GM18498 (cell line): Measurements from ENCODE around the gene FAM107B.
"Not testable (repeated sequence)": the region's sequence is repeated elsewhere in the genome, so short reads cannot be mapped to it uniquely, and the experiment has no call there.

Source experiments
- ATAC-seq: cut with Tn5 transposase; IDR thresholded peaks from one replicate; pipeline ENCODE4 v1.9.1; 2021; ENCODE audit warnings: mild to moderate bottlenecking, moderate library complexity; ENCODE audit not compliant: unreplicated experiment

The FAM107B gene

DNA sequence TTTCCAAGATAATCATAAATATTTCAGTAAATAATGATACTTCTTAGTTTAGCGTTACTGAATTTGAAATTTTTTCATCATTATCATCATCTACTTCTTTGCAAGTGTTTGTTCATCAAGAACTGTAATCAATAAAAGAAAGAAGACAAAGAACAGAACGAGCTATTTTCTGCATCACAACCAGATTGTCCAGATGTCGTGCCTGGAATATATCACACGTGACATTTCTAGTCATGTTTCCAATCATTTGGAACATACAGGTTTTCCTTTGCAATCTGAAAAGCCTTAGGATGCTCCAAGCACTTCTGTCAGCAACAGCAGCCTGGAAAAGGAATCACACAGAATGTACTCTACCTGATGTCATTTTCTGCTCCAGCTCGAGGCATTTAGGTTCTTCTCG lies 107.4 kb downstream of the FAM107B start:
- no peak for ATAC-seq

DNA sequence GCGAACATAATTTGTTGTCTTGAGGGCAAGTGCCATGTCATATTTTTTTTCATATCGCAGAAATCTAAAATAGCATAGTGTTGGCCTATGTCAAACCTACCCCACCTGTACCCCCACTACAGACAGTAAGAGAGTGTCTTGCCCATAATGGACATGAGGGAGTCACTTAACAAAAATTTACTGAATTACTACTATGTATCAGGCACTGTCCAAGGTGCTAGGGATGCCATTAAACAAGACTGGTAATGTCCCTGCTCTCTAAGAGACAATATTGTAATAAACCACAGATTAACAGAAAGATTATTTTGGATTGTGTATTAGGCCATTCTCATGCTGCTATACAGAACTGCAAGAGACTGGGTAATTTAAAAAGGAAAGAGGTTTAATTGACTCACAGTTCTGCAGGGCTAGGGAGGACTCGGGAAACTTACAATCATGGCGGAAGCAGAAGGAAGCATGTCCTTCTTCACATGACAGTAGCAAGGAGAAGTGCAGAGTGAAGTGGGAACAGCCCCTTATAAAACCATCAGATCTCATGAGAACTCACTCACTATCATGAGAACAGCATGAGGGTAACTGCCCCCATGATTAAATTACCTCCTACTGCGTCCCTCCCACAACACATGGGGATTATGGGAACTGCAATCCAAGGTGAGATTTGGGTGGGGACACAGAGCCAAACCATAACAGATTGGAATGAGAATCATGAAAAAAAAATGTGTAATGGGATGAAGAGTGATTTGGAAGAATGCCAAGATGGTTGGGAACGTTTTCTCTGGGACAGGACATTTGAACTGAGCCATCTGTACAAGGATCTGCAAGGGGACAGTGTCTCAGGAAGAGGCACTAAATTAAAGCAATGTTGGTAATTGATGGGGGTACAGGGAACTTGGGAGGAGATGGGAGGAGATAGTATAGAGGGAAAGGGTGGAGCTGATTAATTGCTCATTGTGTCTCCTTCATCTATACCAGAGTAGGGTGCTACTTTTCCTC lies 108.5 kb downstream of the FAM107B start:
- no peak for ATAC-seq

DNA sequence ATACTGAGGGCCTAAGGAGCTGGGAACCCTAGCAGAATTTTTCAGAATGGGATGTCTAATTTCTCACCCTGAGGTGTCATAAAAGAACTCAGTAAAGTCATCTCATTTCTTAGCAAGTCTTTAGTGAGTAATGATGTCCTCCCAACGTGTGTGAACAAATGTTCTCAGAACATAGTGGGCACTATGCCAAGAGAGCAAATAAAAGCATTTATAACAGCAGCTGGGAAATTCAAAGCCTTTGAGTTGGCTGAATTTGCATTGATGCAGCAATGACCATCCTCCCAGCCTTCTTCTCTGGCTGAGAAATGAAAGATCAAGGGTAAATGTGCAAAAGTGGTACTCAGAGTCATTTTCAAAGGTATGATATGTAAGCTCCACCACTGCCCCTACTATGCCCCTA lies 109.4 kb downstream of the FAM107B start:
- ATAC-seq, result no peak

DNA sequence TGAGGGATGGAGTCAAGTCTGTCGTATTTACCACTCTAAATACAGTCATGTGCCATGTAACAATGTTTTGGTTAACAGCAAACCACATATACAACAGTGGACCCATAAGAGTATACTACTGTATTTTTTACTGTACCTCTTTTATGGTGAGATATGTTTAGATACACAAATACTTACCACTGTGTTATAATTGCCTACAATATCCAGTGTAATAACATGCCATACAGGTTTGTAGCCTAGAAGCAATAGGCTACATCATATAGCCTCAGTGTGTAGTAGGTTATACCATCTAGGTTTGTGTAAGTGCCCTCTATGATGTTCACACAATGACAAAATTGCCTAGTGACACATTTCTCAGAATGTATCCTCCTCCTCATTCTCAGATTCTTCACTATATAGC lies 110.4 kb downstream of the FAM107B start:
- ATAC-seq, result no peak

DNA sequence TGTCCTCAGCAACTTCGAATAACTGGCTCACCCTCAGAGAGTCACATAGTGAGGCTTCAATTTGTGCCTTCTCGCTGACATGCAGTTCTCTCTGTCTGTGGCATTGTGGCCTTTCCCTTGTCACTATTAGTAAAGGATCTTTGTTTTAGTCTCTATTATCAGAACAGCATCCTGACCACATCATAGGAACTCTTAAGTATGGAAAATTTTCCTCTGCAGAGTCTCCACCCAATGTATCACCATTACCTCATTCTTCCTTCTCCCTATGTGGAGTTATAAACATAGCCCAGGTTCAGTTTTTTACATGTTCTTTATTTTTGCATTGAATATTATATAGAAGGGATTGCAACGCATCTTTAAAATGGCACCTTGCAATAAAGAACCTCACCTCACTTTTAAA lies 112.9 kb downstream of the FAM107B start:
- ATAC-seq, result no peak

DNA sequence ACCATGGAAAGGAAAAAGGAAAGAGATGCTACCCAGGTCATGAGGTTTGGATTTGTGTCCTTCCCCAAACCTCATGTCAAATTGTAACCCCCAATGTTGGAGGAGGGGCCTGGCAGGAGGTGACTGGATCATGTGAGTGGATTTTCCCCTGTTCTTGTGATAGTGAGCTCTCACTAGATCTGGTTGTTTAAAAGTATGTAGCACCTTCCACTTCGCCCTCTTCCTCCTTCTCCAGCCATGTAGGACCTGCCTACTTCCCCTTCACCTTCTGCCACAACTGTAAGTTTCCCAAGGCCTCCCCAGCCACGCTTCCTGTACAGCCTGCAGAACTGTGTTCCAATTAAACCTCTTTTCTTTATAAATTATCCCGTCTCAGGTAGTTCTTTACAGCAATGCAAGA lies 113.9 kb downstream of the FAM107B start:
- ATAC-seq, result no peak

DNA sequence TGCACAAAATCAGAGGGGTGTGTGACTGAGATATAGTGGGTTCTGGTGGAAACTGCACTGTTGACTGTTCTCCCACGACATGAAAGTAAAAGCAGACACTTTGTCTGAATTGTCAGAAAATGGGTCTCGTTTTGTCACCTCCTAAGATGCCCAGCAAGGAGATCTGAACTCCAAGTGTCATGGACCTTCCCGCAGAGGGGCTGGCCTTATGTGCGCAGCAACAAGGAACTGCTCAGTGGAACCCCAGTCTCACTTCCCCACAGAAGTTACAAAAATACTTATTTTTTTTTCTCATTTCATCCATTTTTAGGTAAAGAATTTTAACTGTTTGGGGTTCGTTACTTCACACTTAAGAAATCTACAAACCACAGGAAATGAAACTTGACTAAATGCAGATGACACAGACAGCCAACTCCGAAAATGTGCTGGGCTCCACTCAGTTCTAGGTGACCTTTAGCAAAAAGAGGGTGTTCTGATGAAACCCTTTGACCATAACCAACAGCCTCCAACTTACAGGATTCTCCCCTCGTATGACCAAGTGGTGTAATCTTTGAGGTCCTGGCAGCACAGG lies 115.0 kb downstream of the FAM107B start:
- peak; percentile 93 for ATAC-seq

DNA sequence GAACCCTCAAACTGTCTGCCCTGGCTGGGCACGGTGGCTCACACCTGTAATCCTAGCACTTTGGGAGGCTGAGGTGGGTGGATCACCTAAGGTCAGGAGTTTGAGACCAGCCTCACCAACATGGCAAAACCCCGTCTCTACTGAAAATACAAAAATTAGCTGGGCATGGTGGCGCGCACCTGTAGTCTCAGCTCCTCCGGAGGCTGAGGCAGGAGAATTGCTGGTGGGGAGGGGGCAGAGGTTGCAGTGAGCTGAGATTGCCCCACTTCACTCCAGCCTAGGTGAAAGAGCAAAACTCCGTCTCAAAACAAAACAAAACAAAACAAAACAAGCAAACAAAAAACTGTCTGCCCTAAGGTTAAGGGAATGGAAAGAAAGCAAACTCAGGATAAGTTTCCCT lies 115.6 kb downstream of the FAM107B start:
- not testable (repeated sequence) for ATAC-seq

DNA sequence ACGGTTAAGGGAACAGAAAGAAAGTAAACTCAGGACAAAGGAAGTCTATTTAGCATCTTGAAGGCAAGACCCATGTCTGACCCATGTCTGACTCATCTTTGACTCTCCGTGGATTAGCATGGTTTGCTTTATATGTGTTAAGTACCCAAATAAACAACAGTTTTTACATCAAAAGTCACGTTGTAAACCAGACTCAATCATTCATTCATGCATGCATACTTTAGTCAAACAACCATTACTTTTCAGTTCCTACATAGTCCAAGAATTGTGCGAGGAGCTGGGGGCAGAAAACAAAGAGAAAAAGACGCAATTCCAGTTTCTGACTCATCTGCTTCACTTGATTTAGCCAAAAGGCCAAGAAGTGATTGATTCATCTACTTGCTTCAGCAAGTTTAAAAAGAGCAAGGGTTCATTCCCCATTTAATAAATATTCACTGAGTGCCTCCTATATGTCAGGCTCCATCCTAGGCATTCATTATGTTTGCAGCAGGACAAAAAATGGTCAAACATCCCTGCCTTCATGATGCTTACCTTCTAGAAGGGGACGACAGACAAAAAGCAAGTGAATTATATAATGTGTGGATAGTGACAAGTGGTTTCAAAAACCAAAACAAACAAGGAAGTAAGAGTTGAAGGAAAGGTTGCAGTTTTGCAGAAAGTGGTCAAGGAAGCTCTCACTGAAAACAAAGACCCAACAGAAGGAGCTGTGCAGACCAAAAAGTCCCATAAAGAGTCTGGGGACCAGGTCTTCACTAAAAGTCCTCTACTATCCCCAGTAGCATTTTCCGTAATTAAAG lies 116.2 kb downstream of the FAM107B start:
- ATAC-seq, result no peak

DNA sequence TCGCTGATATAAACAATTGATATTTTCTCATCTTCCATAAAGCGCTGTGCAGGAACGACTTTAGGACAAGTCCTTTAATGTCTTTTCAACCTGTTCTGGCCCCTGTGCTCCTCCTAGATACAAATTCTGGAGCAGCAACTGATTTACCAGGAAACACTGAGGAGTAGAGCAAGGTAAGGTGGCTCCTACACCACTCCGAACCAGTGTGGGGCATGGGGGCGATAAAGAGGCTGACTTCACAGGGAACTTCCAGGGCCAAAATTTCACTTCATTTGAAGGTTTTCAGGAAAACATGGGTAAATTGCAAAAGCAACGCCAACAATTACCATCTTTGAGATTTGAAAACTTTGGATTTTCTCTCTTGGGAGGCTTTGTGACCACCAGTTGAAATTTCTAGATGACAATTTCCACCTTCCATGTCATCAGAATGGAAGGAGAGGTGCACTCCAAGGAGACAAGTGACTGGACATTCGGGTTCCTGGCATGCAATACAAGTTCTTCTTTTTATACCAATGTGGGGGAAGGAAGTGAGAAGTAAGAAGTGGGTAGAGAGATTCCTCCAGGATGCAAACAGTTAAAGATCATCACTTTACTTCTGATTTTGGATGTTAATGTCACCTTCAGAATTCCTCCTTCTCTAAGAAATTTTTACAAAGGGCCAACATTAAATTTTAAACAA lies 118.5 kb downstream of the FAM107B start:
- no peak for ATAC-seq

DNA sequence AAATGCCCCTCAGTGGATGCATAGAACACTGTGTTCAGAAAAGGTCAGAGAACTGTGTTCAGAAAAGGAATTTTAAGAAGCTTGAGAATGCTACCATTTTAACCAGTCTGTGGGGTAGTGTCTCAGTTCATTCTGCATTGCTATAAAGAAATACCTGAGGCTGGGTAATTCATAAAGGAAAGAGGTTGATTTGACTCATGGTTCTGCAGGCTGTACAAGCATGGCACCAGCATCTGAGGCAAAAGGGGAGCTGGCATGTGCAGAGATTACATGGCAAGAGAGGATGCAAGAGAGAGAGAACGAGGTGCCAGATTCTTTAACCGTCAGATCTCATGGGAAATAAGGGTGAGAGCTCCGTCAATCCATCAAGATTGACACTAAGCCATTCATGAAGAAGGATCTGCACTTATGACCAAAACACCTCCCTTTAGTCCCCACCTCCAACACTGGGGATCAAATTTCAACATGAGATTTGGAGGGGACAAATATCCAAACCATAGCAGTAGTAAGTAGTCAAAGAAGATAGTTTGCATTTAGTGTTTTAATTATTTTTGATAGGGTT lies 119.8 kb downstream of the FAM107B start:
- no peak for ATAC-seq

DNA sequence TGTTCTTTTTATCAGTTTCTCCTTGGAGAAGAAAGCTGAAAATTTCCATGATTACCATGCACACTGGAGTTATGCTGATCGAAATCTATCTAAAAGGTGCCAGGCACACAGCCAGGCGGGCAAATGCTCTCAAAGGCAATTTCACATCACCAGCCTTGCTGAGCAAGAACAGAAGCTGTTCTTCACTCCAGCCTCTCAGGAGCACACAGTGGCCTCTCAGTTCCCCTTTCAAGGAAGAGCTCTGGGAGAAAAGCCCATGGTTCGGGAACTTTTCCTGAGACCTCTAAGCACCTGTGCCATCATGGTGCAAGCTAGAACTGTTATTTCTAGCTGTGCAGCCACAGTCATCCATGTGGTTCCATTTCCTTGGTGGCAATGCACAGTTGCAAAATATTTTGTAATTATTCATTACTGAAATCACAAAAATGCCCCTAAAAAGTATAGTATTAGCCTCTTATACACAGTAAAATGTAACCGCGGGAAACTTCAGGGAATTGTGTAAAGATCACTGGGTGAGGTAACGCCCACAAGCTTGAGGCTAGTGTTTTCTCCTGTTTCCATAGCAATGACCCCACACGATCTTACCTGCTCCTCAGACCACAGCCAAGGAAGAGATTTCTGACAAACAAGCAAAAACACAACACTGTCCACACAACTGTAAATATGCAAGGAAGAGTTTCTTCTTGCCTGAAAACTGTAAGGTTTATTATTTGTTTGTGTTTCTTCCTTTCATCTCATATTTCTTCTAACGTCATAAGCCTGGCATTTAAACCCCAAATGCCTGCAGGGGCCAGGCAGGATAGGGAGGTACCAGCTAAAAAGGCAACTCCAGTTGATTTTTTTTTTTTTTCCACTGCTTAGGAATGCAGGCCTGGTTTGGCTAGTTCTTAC lies 121.2 kb downstream of the FAM107B start:
- ATAC-seq, result no peak

DNA sequence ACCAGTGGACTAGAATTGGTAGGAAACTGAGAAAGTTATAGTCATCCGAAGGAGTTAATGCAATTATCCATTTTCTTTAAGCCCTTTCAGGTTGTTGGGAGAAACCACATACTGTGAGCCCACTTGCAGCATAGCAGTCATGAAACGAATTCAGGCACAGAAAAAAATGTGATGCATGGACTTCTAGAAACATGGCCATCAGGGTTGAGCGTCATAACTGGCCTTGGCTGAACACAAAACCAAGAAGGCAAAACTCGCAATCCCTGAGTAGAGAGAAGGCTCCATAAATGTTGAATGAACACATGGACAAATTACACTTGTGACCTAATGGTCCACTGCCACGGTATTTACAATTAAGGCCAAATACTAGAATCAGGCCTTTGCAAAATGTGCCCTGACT lies 121.9 kb downstream of the FAM107B start:
- no peak for ATAC-seq

DNA sequence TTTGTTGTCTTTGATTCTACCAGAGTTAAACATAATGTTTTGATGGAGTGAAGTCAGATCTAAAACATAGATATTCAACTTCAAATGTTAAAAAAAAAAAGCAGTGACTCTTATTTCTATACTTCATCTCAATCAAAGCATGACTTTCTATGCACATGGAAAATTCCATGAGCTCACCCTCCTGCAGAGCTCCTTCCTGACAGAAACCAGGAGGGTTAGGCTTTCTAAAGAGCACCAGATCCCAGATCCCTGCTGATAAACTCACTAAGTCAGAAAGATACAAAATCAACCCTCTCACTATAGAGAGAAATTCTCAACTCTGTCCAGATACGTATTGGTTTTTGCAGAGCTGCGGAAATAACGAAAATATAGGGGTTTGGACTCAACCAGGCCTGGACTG lies 122.6 kb downstream of the FAM107B start:
- no peak for ATAC-seq

DNA sequence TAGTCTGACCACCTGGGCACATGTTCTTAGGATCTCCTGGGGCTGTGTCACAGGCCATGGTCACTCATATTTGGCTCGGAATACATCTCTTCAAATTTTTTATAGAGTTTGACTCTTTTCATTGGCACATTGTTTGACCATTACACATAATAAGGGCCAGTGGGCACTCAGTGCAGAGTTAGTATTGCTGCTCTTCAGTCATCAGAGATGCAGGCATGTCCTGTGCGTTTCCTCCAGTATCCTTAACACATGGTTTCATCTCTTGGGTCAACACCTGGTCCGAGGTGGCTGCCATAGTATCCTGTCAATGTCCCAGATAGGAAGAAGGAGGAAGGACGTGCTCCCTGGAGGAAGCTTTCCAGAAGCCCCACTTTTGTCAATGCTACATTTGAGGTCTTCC lies 125.0 kb downstream of the FAM107B start:
- no peak for ATAC-seq

DNA sequence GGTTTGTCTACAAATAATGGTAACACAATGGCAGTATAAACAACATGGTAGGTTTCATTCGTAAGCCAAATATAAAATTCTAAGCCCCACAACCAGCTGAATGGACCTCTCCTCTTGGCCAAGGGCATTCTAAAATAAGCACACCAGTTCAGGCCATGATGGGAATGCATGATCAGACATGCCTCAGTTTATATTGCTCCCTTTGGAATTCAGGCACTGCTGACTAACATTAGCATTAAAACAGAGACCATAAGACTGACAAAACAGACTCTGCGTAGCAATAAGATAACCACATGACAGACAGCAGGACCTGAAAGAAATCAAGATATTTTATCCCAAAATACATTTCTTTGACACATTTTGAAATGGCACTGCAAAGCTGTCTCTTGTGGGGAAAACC lies 125.8 kb downstream of the FAM107B start:
- ATAC-seq, result no peak

DNA sequence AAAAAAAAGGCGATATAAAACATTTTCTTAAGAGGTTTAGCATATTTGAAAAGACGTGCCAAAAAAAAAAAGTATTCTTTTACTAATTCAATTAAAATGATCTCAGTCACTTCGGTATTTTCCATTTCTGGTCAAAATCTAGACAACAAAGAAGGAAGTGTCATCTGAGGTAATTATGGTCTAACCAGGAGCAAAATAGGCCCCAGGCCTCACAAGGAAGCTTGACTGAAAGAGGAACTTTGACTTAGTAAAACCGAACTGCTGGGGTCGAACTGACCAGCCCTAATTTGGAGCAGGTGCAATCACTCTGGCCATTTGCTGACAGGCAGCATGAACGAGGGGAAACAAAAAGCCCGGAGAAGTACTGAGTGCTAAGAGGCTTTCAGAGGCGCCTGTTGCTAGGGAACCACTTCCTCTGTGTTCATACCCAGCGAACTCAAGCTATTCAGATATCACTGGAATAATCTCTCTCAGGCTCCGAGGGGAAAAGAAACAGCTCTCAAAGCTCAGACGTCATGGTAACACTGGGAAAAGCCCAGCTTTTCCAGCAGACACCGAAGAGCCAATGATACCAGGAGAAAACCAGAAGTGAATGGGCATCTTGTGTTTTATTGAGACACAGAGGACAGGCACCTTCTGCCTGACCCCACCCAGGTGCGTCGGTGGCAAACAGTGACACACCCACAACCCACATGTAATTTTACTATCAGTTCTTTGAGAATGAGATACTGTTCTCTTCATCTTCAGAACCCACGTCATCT lies 126.5 kb downstream of the FAM107B start:
- peak; percentile 96 for ATAC-seq

DNA sequence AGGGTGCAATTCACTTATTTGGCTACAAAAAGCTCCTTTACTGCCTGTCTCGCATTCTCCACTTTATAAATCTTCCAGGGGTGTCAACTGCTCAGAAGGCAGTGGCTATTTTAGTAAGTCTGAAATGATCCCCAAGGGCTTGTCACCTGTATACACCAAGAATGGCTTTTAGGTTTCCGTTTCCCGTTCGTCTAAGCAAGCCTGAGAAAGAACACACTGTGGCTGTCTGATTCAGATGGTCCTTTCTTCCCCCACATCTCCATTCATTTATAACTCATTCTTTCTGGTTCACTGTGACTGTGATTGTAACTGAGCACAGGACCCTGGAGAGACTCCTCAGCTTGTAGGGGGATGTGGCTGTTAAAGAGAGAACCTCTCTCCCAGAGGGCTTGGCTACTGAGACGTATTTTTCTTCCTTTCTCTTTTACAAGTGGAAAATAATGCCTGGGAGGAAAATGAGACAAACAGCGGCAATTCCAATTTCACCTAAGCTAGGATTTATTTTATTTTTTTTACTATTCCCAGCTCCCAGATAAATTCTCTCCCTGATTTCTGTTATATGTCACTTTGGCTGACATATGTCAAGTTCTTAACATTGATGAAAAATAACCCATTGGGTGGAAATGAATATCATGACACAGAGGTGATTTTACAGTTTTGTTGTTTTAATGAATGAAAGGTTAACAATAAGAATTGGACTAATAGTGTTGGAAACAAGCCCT lies 129.3 kb downstream of the FAM107B start:
- ATAC-seq, result peak; percentile 31
